Germinal center (tissue), 1 donor: Measurements from ENCODE around the gene THOC3.
"Not testable (repeated sequence)": the region's sequence is repeated elsewhere in the genome, so short reads cannot be mapped to it uniquely, and the experiment has no call there.

Experiments
- DNase-seq: peaks from one replicate; pipeline ENCODE4 v3.0.0; 2012; ENCODE audit warnings: mixed read lengths, low spot score

The THOC3 gene

DNA sequence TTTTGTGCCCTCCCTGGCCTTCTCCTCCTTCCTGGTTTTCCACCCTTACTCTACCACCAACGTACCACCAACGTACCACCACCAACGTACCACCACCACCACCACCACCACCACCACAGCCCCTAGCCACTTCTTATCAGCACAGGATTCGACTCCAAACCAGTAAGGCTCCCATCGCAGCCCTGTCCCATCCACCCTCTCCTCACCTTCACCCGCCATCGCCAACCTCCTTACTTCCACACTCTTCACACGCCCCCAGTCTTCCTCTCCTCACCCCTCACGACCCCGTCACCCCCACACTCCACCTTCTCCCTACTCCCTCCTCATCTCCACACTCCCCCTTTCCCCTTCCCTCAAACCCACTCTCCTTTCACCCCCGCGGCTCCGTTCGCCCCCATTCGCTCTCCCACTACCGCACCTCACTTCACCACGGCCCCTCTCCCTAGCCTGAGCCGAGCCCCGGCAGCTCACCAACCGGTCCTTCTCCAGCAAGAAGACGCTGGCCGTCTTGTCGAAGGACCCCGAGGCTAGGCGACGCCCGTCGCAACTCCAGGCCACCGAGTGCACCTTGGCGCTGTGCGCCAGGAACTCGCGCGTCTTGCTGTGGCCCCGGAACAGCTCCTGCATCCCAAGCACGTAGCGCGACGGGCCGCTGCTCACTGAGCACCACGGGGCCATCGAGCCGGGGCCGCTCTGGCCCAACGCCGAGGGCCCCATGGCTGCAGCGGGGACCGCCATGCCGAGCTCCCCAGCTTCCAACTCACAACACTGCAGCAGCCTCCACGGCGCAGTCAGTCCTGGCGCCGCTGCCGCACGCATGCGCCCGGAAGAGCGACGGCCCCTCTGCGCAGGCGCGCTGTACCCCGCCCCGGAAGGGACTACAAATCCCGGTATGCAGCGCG, at the start of gene THOC3:
TSS of gene THOC3 (minus strand) at position 845 of the 902 bp plus-strand sequence. CDS start at position 738, 107 bp downstream.
- DNase-seq = not testable (repeated sequence)

- not testable (repeated sequence) for DNase-seq
Observed at GRCh38 chr5:176017324-176017723, 49.2 kb upstream of the THOC3 start.

- not testable (repeated sequence) for DNase-seq
Observed at GRCh38 chr5:176014360-176014759, 46.2 kb upstream of the THOC3 start.

DNA sequence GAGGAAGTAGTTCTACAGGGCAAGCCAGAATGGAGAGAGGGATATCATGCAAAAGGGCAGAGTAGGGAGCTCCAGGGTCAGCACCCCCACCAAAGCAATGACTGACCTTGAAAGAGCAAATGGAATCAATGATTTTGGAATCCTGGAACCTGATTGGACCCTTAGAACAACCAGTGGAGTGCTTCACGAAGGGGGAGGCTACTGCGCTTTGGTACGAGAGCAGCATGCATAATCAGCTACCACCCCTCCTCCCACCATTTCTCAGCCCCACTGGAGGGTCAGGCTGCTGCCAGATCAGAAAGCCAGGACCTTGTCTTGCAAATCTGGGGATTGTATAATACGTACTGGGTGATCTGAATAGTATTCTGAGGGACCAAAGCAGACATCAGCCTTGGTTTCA, 43.0 kb upstream of the THOC3 start:
- DNase-seq = not testable (repeated sequence)

GRCh38 chr5:176010202-176010601, 42.1 kb upstream of the THOC3 start:
- DNase-seq = not testable (repeated sequence)

DNA sequence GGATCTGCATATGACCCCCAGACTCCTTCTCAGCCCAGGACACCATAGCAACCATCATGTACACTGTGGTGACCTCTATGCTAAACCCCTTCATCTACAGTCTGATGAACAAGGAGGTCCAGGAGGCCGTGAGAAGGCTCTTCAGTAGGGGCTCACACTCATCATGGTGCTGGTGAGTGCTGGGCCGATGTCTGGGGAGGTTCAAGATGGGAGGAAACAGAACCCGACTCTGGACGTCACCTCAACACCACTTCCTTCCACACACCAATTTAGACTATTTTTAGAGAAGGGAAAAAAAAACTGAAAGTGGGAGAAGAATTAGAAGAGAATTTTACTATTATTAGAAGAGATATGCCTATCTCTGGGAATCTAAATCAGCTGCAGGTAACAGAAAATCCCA, 39.1 kb upstream of the THOC3 start:
- not testable (repeated sequence) for DNase-seq

DNA sequence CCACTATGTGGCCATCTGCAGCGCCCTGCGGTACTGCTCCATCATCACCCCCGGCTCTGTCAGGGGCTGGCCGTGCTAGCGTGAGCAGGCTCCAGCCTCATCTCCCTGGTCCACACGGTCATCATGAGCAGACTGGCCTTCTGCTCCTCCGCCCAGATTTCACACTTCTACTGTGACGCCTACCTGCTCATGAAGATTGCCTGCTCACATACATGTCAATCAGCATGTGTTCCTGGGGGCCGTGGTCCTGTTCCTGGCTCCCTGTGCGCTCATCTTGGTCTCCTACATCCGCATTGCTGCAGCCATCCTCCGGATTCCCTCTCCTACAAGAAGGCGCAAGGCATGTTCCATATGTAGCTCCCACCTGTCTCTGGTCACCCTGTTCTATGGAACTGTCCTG, 38.7 kb upstream of the THOC3 start:
- DNase-seq = not testable (repeated sequence)

- not testable (repeated sequence) for DNase-seq
Observed at GRCh38 chr5:175997979-175998378, 29.9 kb upstream of the THOC3 start.

DNA sequence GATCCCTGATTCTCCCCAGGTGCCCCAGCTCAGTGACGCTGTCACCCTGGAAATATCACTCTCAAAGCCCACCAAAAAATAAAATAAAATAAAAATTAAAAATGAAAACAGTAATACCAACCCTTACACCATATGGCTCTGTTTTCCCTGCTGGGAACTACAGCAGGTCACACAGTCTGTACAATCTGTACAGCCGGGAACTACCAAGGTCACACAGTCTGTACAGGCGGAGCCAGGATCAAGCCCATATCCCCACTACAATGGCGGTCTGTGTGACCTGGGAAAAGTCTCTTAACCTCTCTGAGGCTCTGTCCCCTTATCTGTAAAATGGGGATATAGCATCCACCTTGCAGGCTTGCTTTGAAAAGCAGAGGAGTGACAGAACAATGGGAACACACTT, 29.4 kb upstream of the THOC3 start:
- DNase-seq = not testable (repeated sequence)

DNA sequence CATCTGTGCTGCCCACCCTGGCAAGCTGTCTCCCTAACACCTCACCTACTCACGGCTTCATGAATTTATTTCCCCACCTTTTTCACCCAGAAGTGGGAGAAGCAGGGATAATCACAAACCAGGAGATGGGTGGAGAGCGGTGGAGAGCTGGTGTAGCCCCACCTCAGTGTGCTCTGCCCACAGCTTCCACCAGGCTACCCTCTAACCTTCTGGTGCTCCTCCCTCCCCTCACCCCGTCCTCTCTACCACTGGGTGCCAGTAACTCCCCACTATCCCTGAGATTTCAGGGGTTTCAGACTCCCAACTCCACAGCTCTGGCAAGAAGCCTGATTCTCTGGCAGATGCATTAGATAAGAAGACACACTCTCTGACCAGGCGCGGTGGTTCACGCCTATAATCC, 28.7 kb upstream of the THOC3 start:
- DNase-seq = not testable (repeated sequence)

GRCh38 chr5:175995506-175995905, 27.4 kb upstream of the THOC3 start:
- DNase-seq = not testable (repeated sequence)

DNA sequence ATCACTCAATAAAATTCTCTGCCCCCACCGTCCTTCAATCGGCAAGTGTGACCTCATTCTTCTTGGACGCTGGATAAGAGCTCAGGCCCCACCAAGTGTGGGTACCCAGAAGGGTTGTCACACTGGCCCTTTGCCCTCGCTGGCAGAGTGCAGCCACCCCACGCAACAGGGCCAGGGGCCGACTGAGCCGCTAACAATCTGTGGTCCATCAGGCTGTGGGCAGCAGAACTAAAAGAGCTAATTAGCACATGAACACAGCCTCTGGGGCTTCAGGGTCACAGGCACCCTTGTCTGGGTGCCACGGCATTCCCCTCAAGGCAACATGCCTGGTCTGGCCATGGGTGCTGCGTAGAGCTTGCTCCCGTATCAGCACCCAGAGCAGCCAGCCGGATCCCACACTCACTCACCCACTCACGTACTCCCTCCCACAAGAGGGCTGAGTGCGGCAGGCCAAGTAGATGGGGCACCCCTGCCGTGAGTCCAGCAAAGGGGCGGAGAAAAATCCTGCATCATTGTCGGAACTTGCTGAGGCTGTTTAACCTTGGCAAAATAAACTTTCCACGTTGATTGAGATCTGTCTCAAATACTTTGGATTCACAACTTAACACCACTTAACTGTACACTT, 11.4 kb upstream of the THOC3 start:
- not testable (repeated sequence) for DNase-seq

DNA sequence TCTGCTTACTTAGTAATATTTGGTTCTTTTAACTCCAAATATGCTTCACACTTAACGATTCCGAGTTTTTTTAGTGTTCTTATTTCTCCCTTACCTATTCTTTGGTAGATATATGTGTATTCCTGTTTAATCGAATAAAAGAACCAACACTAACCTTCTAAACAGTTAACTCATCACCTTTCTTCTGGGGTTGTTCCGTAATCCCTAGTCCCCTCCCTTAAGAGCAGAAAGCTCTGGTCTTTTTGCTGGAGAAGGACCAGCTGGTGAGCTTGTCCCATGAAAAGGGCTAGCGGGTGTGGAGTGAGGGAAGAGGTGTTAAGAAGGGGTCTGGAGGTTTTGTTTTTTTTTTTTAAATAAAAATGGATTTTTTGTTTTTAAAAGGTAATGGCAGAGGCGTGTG, 266 bp upstream of the THOC3 start:
- not testable (repeated sequence) for DNase-seq

GRCh38 chr5:175962329-175962728, 5.8 kb downstream of the THOC3 start:
- DNase-seq = not testable (repeated sequence)

DNA sequence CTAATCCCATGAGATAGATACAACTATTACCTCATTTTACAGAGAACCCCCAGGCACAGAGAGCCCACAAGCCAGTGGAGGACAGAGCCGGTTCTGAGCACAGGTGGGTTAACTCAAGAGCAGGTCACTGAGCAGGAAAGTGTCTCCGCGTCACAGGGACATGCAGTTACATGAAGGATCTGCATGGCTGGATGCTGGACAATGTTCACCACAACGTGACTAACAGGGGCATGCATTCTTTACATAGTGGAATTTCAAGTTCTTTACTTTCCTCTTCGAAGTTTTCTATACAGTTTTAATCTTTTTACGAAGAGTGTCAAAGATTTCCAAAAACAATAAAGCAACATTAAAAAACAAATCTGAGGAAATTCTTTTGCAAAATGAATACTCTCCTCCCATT, 7.9 kb downstream of the THOC3 start:
- DNase-seq = not testable (repeated sequence)

DNA sequence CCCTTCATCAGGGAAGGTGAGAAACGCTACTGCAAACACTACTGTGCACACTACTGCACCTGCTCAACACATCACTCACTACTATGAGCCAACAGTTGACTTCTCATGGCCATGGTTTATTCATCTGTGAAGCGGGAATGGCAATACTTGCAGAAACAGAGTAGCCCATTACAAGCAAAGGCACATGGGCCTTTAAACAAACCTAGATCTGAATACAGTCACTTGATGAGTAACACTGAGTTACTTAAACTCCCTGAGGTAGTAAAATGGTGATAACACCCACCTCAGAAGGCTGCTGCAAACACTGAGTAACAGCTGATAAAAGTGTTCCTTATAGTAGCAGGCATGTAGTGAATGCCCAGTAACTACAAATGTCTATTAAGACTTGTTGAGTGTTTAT, 9.6 kb downstream of the THOC3 start:
- DNase-seq = not testable (repeated sequence)

DNA sequence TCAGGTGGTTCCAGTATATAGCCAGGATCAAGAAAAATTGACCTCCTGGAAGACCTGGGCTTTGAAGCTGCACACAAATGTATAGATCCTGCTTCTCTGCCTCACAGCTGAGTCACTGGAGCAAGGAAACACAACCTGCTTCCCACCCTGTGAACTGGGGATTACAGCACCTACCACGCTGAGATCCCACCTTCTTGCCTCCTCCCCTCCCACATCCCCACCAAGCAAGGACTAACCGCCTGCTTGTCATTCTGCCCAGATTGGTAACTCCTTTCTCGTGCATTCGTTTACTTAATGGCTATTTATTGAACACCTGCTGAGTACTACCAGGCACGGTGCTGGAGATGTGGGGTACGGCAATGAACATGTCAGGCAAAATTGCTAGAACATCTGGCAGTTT, 14.0 kb downstream of the THOC3 start:
- not testable (repeated sequence) for DNase-seq

DNA sequence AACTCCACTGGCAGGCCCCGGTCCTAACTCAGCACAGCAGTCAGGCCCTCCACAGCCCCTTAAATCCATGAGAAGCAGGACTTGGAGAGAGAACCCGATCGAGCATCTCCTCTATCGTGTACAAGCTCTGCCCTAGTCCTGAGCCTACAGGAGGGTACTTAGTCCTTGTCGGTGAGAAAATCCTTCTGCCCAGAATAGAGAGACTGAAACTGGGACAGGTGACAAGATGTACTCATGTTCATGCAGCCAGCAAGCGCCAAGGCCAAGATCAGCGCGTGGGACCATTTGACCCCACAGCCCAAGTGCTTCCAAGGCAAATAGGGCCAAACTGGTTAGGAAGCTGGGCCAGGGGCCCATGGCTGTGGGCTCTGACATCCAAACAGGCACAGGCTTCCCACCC, 15.3 kb downstream of the THOC3 start:
- not testable (repeated sequence) for DNase-seq

GRCh38 chr5:175951339-175951969, 16.7 kb downstream of the THOC3 start:
- not testable (repeated sequence) for DNase-seq

GRCh38 chr5:175948329-175949108, 19.6 kb downstream of the THOC3 start:
- not testable (repeated sequence) for DNase-seq

- not testable (repeated sequence) for DNase-seq
Observed at GRCh38 chr5:175943253-175943652, 24.9 kb downstream of the THOC3 start.

- not testable (repeated sequence) for DNase-seq
Observed at GRCh38 chr5:175940632-175941031, 27.5 kb downstream of the THOC3 start.
